ENCODE measurements around the gene ZMYM2. TPM values are rescaled to one million over a fixed set of nuclear protein-coding genes. Genes with fewer than 3 reads are reported as not detected.

Gene ZMYM2
- total RNA-seq, 1 experiment from 2014 or later: 91.1 TPM

- CTCF ChIA-PET: interaction anchor here (0.5 kb wide), 1 partner anchor 186 kb away, joined by 3 read pairs; no protein-coding TSS in a partner anchor
Measured at GRCh38 chr13:20116213-20116612, 157.7 kb downstream of the ZMYM2 start.

GRCh38 chr13:20118268-20119140, 160.0 kb downstream of the ZMYM2 start:
- Mint-ChIP-seq H3K9me3 (ENCODE audit: unreplicated experiment) (no peaks in the 10 kb centered on the region), H3K36me3 (ENCODE audit: insufficient read depth, unreplicated experiment) (peaks cover 25% of the 10 kb centered on the region), H3K27ac (ENCODE audit: unreplicated experiment) (peak overlapping the region; percentile 88), H3K4me3 (ENCODE audit: unreplicated experiment) (peak overlapping the region; percentile 90), H3K4me1 (ENCODE audit: low read depth, unreplicated experiment) (peaks cover 9% of the 10 kb centered on the region), H3K27me3 (ENCODE audit: insufficient read depth, unreplicated experiment) (no peaks in the 10 kb centered on the region)
- CTCF ChIA-PET: interaction anchor here (0.6 to 1.7 kb wide), 5 partner anchors 10 to 449 kb away, joined by 3 to 11 read pairs (median 3); no protein-coding TSS in a partner anchor
- TF ChIP-seq CTCF (IDR thresholded peaks at IDR 0.05; ENCODE audit: insufficient read depth in 1 of 2, low read depth in 1 of 2, low read length in 1 of 2, severe bottlenecking in 1 of 2, unreplicated experiment in 1 of 2): no peak
- POLR2A ChIA-PET: interaction anchor here (0.5 to 0.6 kb wide), 2 partner anchors 450 to 1026 kb away, joined by 3 to 7 read pairs; no protein-coding TSS in a partner anchor
- no TSS peak for BruUV-seq (replicated peaks)
- Histone ChIP-seq H3K27me3 (replicated peaks; ENCODE audit: control insufficient read depth, insufficient read depth, low read length) (no peaks in the 10 kb centered on the region), H3K36me3 (ENCODE audit: control insufficient read depth, insufficient read depth, low read length) (no peaks in the 10 kb centered on the region), H3K9me3 (no peaks in the 10 kb centered on the region), H3K4me3 (ENCODE audit: low read depth, low read length) (peak overlapping the region; percentile 37), H3K4me1 (peaks cover 19% of the 10 kb centered on the region)
- intact Hi-C loops (cut with micrococcal nuclease; ENCODE audit: unreplicated experiment): no loop called here
- peak in 1 of 2 experiments; percentile 37 for DNase-seq

More at GRCh38 chr13:20116213-20116612, 157.7 kb downstream of the ZMYM2 start:
- Mint-ChIP-seq H3K4me1 (ENCODE audit: low read depth, unreplicated experiment) (peaks cover 9% of the 10 kb centered on the region), H3K27ac (ENCODE audit: unreplicated experiment) (no peak overlapping the region), H3K9me3 (ENCODE audit: unreplicated experiment) (no peaks in the 10 kb centered on the region), H3K4me3 (ENCODE audit: unreplicated experiment) (no peak overlapping the region), H3K27me3 (ENCODE audit: insufficient read depth, unreplicated experiment) (no peaks in the 10 kb centered on the region), H3K36me3 (ENCODE audit: insufficient read depth, unreplicated experiment) (peaks cover 22% of the 10 kb centered on the region)
- Histone ChIP-seq H3K9me3 (no peaks in the 10 kb centered on the region), H3K4me1 (peaks cover 12% of the 10 kb centered on the region), H3K27me3 (replicated peaks; ENCODE audit: control insufficient read depth, insufficient read depth, low read length) (no peaks in the 10 kb centered on the region), H3K4me3 (ENCODE audit: low read depth, low read length) (no peak overlapping the region), H3K36me3 (ENCODE audit: control insufficient read depth, insufficient read depth, low read length) (no peaks in the 10 kb centered on the region)
- peak in 1 of 2 experiments; percentile 2 for TF ChIP-seq CTCF (IDR thresholded peaks at IDR 0.05; ENCODE audit: insufficient read depth in 1 of 2, low read depth in 1 of 2, low read length in 1 of 2, severe bottlenecking in 1 of 2, unreplicated experiment in 1 of 2)
- no TSS peak for BruUV-seq (replicated peaks)
- intact Hi-C loops (cut with micrococcal nuclease; ENCODE audit: unreplicated experiment): no loop called here
- POLR2A ChIA-PET: no interaction called here
- DNase-seq: no peak

GRCh38 chr13:20119960-20120359, 161.4 kb downstream of the ZMYM2 start:
- Mint-ChIP-seq H3K4me3 (ENCODE audit: unreplicated experiment) (peak overlapping the region; percentile 90), H3K27me3 (ENCODE audit: insufficient read depth, unreplicated experiment) (peaks cover 3% of the 10 kb centered on the region), H3K4me1 (ENCODE audit: low read depth, unreplicated experiment) (peaks cover 15% of the 10 kb centered on the region), H3K36me3 (ENCODE audit: insufficient read depth, unreplicated experiment) (peaks cover 30% of the 10 kb centered on the region), H3K9me3 (ENCODE audit: unreplicated experiment) (no peaks in the 10 kb centered on the region), H3K27ac (ENCODE audit: unreplicated experiment) (peak overlapping the region; percentile 88)
- H3K4me3 ChIP-seq (ENCODE audit: low read depth, low read length): no peak overlapping the region
- CTCF ChIA-PET: interaction anchor here (0.5 to 1.6 kb wide), 4 partner anchors 11 to 135 kb away, joined by 3 to 6 read pairs (median 4); partner anchors contain the start of gene GJA3
- H3K36me3 ChIP-seq (ENCODE audit: control insufficient read depth, insufficient read depth, low read length): no peaks in the 10 kb centered on the region
- H3K4me1 ChIP-seq: peaks cover 19% of the 10 kb centered on the region
- H3K27me3 ChIP-seq (replicated peaks; ENCODE audit: control insufficient read depth, insufficient read depth, low read length): no peaks in the 10 kb centered on the region
- DNase-seq: no peak
- BruUV-seq (replicated peaks): TSS peak; percentile 94
- no peaks in the 10 kb centered on the region for H3K9me3 ChIP-seq
- POLR2A ChIA-PET: no interaction called here
- TF ChIP-seq CTCF (IDR thresholded peaks at IDR 0.05; ENCODE audit: insufficient read depth in 1 of 2, low read depth in 1 of 2, low read length in 1 of 2, severe bottlenecking in 1 of 2, unreplicated experiment in 1 of 2): no peak
- intact Hi-C loops (cut with micrococcal nuclease; ENCODE audit: unreplicated experiment): loop anchor here (1.0 kb wide), 1 partner anchor 8 kb away; no protein-coding TSS in a partner anchor

Measured in Caco-2 (cell line).